ENCODE measurements around the gene KCTD4. TPM values are rescaled to one million over a fixed set of nuclear protein-coding genes. Genes with fewer than 3 reads are reported as not detected.

The KCTD4 gene
- total RNA-seq, 4 donors from 2014 or later = 0.78 TPM; not detected in 3

Other genes starting within 250 kb of the KCTD4 start
- 1 to 10 TPM; 2.5 to 4.7 (median 3.0) TPM for gene NUFIP1, start 211.6 kb downstream of the KCTD4 start, total RNA-seq
- 10 to 100 TPM; 25.8 to 32.7 (median 26.4) TPM for gene GPALPP1, start 211.5 kb downstream of the KCTD4 start, total RNA-seq
- gene GTF2F2, start 80.5 kb downstream of the KCTD4 start, total RNA-seq = 10 to 100 TPM; 15.3 to 19.6 (median 17.7) TPM
- gene TPT1, start 140.1 kb upstream of the KCTD4 start, total RNA-seq = 1,000 to 10,000 TPM; 1,925 to 3,753 (median 2,929) TPM
- 10 to 100 TPM in 3 of 4 donors, 1 to 10 TPM in 1; 7.4 to 16.3 (median 13.1) TPM for gene SLC25A30, start 217.3 kb upstream of the KCTD4 start, total RNA-seq

Measured in gastroesophageal sphincter (tissue), 4 donors.